H1 (cell line): ENCODE results near the gene ME1. TPM values are rescaled to one million over a fixed set of nuclear protein-coding genes. Genes with fewer than 3 reads are reported as not detected.

Experiments used
- KDM4A ChIP-seq: IDR thresholded peaks from one replicate; pipeline ENCODE4 v1.7.1; 2012; ENCODE audit warnings: low read depth, mild to moderate bottlenecking, moderate library complexity, low read length, inconsistent platforms; ENCODE audit not compliant: severe bottlenecking
- POU5F1 ChIP-seq: IDR thresholded peaks from 2 replicates; pipeline ENCODE4 v1.6.1; 2011; ENCODE audit warnings: low read depth, mild to moderate bottlenecking, low read length, moderate library complexity
- SP4 ChIP-seq: IDR thresholded peaks from 2 replicates; pipeline ENCODE4 v1.6.1; 2012; ENCODE audit warnings: low read length, inconsistent platforms
- polyA plus RNA-seq, 7 experiments: library from polyadenylated mRNA; depleted of rRNA in 3 of 7; stranded (reverse) in 5 of 7; unstranded in 2 of 7; fragments of >200 nt in 5 of 7; fragments of 200-250 nt in 2 of 7; gene quantifications; 1 replicate in 5 of 7; 2 replicates in 1 of 7; 4 replicates in 1 of 7; pipeline versions ENCODE4 v1.2.1 to v1.2.3, GENCODE V29; 2011 to 2013; ENCODE audit warnings: missing spikeins in 2 of 7, mixed read lengths in 2 of 7
- total RNA-seq: library from RNA; stranded (reverse); fragmentation: NEBNext Ultra II Directional; extraction: Animal tissue kit (Norgen Biotek cat#: 25700); gene quantifications from 2 replicates; pipeline ENCODE4 v1.2.1, GENCODE V29; 2021

Gene ME1
- total and polyA plus RNA-seq, 2 of the 8 experiments (the other 6 are each of a cell fraction or from before 2014, with no cell fraction given) = 1.3 to 3.9 TPM

DNA sequence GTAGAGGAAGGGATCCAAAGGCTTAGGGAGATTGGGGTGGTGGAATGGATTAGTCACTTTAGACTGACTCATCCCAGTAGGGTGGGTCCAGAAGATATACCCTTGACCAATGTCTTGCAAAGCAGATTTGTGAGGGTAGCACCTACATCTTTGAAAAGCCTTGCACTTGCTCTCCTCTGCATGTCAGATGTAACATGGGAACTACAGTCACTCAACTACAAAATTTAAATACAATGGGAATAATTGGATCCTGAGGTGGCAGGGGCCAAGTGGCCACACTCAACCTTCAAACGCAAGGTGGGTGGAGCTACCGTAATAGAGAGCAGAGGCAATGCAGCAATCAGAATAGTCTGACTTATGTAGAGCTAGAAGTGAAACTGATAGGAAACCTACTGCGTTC lies 71.2 kb downstream of the ME1 start (continued):
- TF ChIP-seq SP4 = no peak
- no peak for TF ChIP-seq POU5F1
- no peak for TF ChIP-seq KDM4A
